Transverse colon (tissue), 4 donors: ENCODE results near the gene SLC10A2. TPM values are rescaled to one million over a fixed set of nuclear protein-coding genes. Genes with fewer than 3 reads are reported as not detected.

Experiments
- DNase-seq: peaks from one replicate; pipeline ENCODE4 v3.0.0-alpha.2; 2019
- H3K27ac ChIP-seq, 4 donors: fragments of 200-600 bp; sonication (generic); 2 replicates each; pipeline ENCODE4 v1.5.1; 2016 to 2018; ENCODE audit warnings: inconsistent platforms in 4 of 4
- H3K27me3 ChIP-seq: fragments of 200-600 bp; sonication (generic); 2 replicates; pipeline ENCODE4 v1.5.1; 2017; ENCODE audit warnings: inconsistent platforms
- H3K36me3 ChIP-seq, 4 donors: fragments of 200-600 bp; sonication (generic); 2 replicates each; pipeline ENCODE4 v1.5.1; 2017 to 2019; ENCODE audit warnings: inconsistent platforms in 4 of 4
- H3K4me1 ChIP-seq, 4 donors: fragments of 200-600 bp; sonication (generic); 2 replicates each; pipeline ENCODE4 v1.5.1; 2017 to 2020; ENCODE audit warnings: inconsistent platforms in 4 of 4
- H3K4me3 ChIP-seq, 4 donors: fragments of 200-600 bp; sonication (generic); 1 replicate in 1 of 4; 2 replicates in 3 of 4; pipeline versions ENCODE4 v1.5.1 to v1.6.1; 2017 to 2019; ENCODE audit warnings: inconsistent platforms in 4 of 4
- H3K9me3 ChIP-seq, 2 donors: fragments of 200-600 bp; sonication (generic); 2 replicates each; pipeline ENCODE4 v1.5.1; 2017 to 2019; ENCODE audit warnings: inconsistent platforms in 2 of 2
- EP300 ChIP-seq: sonication (generic); formaldehyde crosslinking; IDR thresholded peaks from one replicate; pipeline ENCODE4 v1.6.1; 2017; ENCODE audit warnings: antibody characterized with exemption, low read depth
- POLR2A ChIP-seq: fragments of 450-650 bp; IDR thresholded peaks from one replicate; pipeline ENCODE4 v1.6.1; 2016; ENCODE audit warnings: antibody characterized with exemption, mild to moderate bottlenecking, moderate library complexity
- POLR2AphosphoS5 ChIP-seq, 3 donors: sonication (generic); formaldehyde crosslinking; IDR thresholded peaks; one replicate each; pipeline ENCODE4 v1.6.1; 2016; ENCODE audit warnings: antibody characterized with exemption in 3 of 3
- WGBS, 2 donors: methylation state at CpG; one replicate each; pipeline ENCODE4 v1.1.5; 2018; ENCODE audit warnings: low coverage in 1 of 2; 5-methylcytosine and 5-hydroxymethylcytosine counted together
- in situ Hi-C, 4 donors: fragments of 200-750 bp; cut with MboI; loops; one replicate each; pipeline versions ENCODE4 v1.15.0 to v1.15.1; 2017; ENCODE audit warnings: low sequenced_read_pairs in 3 of 4, low pct_ligation_motif_present in 1 of 4, low pct_unique_long_range_greater_than_20kb in 1 of 4
- intact Hi-C: fragments of 100-400 bp; cut with DNase I; formaldehyde crosslinking; loops from one replicate; pipeline ENCODE4 v1.15.1; 2023; ENCODE audit warnings: low total_unique reads
- total RNA-seq, 4 donors: library from RNA; depleted of rRNA; stranded (reverse); fragments of >200 nt; gene quantifications; one replicate each; pipeline ENCODE4 v1.1.0, GENCODE V29; 2016
- TF ChIP-seq, protein P1 (sequence below), 5 experiments: fragments of 200-600 bp in 3 of 5; fragments of 450-650 bp in 2 of 5; sonication (generic) in 3 of 5; IDR thresholded peaks; 1 replicate in 2 of 5; 2 replicates in 3 of 5; pipeline ENCODE4 v1.5.1; 2016 to 2017; ENCODE audit warnings: antibody characterized with exemption in 5 of 5, inconsistent platforms in 3 of 5, mild to moderate bottlenecking in 2 of 5, moderate library complexity in 1 of 5

The SLC10A2 gene
- total RNA-seq, 4 donors from 2014 or later: 3.0 TPM; not detected in 3

DNA sequence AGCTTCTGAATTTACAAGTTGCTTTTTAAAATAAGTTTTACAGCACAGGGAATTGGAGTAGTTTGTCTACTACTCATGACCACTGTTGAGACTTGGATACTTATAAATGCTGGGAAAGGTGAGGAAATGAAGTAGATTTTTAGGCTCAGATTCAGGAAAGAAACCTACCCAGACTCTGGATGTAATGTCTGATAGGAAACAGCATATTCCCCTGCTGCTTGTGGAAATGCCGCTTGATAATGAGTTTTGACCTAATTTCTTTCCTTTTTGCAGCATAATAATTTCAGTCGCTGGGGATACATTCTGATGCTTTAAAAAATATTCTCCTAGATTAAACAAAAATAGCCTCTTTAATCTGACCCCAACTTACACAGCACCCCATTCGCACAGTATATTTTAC is 53.6 kb downstream of the SLC10A2 start:
- intact Hi-C loops (no loop called here), in situ Hi-C loops (no loop called here)
- Histone ChIP-seq H3K36me3 (no peaks in the 10 kb centered on the region), H3K27ac (no peak overlapping the region), H3K9me3 (no peaks in the 10 kb centered on the region), H3K4me3 (no peak overlapping the region), H3K27me3 (no peaks in the 10 kb centered on the region), H3K4me1 (no peaks in the 10 kb centered on the region)
- DNase-seq: no peak
- no peak for TF ChIP-seq POLR2AphosphoS5 (IDR thresholded peaks at IDR 0.05)
- TF ChIP-seq, protein P1, sequence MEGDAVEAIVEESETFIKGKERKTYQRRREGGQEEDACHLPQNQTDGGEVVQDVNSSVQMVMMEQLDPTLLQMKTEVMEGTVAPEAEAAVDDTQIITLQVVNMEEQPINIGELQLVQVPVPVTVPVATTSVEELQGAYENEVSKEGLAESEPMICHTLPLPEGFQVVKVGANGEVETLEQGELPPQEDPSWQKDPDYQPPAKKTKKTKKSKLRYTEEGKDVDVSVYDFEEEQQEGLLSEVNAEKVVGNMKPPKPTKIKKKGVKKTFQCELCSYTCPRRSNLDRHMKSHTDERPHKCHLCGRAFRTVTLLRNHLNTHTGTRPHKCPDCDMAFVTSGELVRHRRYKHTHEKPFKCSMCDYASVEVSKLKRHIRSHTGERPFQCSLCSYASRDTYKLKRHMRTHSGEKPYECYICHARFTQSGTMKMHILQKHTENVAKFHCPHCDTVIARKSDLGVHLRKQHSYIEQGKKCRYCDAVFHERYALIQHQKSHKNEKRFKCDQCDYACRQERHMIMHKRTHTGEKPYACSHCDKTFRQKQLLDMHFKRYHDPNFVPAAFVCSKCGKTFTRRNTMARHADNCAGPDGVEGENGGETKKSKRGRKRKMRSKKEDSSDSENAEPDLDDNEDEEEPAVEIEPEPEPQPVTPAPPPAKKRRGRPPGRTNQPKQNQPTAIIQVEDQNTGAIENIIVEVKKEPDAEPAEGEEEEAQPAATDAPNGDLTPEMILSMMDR (IDR thresholded peaks at IDR 0.05): no peak
- WGBS, 2 donors: 92 to 97% methylated on average over 3 of the region's 3 CpGs

DNA sequence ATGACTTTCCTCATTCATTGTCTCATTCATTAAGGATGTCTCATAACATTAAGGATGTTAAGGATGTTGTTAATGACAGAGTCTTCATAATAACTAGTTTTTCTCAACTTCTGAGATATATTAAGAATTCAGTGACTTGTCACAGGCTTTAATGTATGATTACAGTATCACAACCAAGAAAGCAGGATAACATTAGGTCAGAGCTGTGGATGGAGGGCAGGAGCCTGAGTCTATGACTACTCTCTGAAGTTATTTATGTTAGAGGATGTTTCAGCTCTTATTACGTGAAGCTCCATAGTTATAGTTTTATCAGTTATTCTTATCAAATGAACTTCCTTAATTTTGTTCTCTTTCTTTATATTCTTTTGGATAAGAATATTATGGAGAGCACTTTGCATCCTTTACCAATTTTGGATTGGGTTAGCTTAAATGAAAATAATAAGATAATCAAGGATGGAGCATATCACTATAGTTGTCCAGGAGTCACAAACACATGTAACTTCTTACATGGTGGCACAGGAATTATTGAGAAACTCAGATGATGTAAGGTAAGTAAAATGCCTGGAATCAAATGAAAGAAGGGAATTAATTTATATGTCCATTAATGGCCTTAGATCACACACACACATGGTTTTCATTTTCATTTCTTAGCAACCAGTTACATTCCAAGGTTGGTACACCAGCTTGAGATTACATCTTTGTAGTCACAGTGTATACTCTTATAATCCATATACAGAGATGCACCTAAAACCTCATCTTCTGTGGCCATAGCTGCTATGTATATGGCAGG is 57.0 kb downstream of the SLC10A2 start:
- Histone ChIP-seq H3K27ac (no peak overlapping the region), H3K4me3 (no peak overlapping the region), H3K4me1 (no peaks in the 10 kb centered on the region), H3K27me3 (no peaks in the 10 kb centered on the region), H3K36me3 (no peaks in the 10 kb centered on the region), H3K9me3 (no peaks in the 10 kb centered on the region)
- intact Hi-C loops: no loop called here
- in situ Hi-C loops: no loop called here
- no peak for DNase-seq
- TF ChIP-seq POLR2AphosphoS5 (IDR thresholded peaks at IDR 0.05): no peak
- TF ChIP-seq, protein P1 (IDR thresholded peaks at IDR 0.05): no peak
- no peak for TF ChIP-seq EP300
- TF ChIP-seq POLR2A: no peak
- WGBS, 2 donors: 0 to 33% methylated on average over 1 of the region's 1 CpG

DNA sequence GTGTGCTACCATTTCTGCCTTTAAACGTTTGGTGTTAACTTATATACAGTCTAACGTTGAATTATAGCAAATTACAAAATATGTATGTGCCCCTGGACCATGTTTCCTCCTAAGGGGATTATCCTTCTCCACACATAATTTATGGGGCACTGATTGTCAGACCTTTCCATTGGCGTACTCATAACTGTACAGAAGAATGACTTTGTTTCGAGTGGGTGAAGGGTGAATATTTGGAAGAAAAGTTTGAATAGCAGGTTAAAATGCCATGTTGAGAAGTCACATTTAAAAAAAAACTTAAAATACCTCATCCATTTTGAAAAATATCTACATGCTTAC is 58.8 kb downstream of the SLC10A2 start:
- TF ChIP-seq, protein P1 (IDR thresholded peaks at IDR 0.05): no peak
- TF ChIP-seq POLR2A (no peak), POLR2AphosphoS5 (IDR thresholded peaks at IDR 0.05) (no peak), EP300 (no peak)
- H3K27ac ChIP-seq: no peak overlapping the region
- in situ Hi-C loops (no loop called here), intact Hi-C loops (no loop called here)
- H3K27me3 ChIP-seq: no peaks in the 10 kb centered on the region
- no peaks in the 10 kb centered on the region for H3K36me3 ChIP-seq
- WGBS, 2 donors: 73 to 77% methylated on average over 4 of the region's 4 CpGs
- H3K4me1 ChIP-seq: no peaks in the 10 kb centered on the region
- H3K4me3 ChIP-seq: no peak overlapping the region
- H3K9me3 ChIP-seq: no peaks in the 10 kb centered on the region
- DNase-seq: no peak

DNA sequence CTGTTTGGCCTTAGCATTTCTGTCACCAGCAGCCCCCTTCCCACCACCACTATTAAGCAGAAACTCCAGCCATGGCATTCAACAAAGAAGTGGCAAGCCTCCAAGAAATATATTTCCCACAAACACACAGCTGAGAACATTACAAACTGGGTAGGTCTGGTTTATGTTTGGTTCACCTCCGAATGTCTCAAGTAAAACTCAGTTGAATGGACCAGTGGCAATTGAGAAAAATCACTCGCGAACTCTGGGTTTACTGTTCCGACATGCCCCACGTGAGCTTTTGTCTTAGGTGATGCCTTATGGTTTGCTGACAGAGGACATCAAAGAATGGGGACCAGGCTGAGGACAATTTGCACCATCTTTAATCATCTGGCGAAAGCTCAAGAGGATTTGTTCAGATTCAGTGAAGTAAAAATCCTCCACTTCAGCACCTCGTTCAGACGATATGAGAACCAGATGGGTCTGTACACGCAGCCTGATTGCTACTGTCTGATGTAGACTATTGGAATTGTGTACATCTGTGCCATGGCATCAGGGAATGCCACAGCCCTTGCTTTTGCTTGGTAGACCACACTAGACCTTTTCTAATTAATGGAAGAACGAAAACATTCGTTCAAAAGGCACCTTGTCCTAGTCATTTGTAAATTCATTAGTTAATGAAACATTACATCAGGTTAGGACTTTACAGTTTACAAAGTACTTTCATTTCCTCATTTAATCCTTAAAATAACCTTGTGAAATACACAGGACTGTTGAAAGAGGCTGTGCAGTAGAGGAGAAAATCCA is 59.4 kb downstream of the SLC10A2 start:
- H3K4me3 ChIP-seq: no peak overlapping the region
- no peaks in the 10 kb centered on the region for H3K36me3 ChIP-seq
- no peaks in the 10 kb centered on the region for H3K27me3 ChIP-seq
- in situ Hi-C loops (no loop called here), intact Hi-C loops (no loop called here)
- H3K9me3 ChIP-seq: no peaks in the 10 kb centered on the region
- no peak overlapping the region for H3K27ac ChIP-seq
- H3K4me1 ChIP-seq: no peaks in the 10 kb centered on the region
- no peak for DNase-seq
- no peak for TF ChIP-seq EP300
- no peak for TF ChIP-seq POLR2A
- no peak for TF ChIP-seq POLR2AphosphoS5 (IDR thresholded peaks at IDR 0.05)
- TF ChIP-seq, protein P1 (IDR thresholded peaks at IDR 0.05): no peak
- WGBS, 2 donors: 79 to 84% methylated on average over 4 to 11 of the region's 11 CpGs
